Measurements from ENCODE around the gene KIRREL1. TPM values are rescaled to one million over a fixed set of nuclear protein-coding genes. Genes with fewer than 3 reads are reported as not detected.

KIRREL1 gene
- total RNA-seq, 1 experiment from 2014 or later, result 30.5 TPM

DNA sequence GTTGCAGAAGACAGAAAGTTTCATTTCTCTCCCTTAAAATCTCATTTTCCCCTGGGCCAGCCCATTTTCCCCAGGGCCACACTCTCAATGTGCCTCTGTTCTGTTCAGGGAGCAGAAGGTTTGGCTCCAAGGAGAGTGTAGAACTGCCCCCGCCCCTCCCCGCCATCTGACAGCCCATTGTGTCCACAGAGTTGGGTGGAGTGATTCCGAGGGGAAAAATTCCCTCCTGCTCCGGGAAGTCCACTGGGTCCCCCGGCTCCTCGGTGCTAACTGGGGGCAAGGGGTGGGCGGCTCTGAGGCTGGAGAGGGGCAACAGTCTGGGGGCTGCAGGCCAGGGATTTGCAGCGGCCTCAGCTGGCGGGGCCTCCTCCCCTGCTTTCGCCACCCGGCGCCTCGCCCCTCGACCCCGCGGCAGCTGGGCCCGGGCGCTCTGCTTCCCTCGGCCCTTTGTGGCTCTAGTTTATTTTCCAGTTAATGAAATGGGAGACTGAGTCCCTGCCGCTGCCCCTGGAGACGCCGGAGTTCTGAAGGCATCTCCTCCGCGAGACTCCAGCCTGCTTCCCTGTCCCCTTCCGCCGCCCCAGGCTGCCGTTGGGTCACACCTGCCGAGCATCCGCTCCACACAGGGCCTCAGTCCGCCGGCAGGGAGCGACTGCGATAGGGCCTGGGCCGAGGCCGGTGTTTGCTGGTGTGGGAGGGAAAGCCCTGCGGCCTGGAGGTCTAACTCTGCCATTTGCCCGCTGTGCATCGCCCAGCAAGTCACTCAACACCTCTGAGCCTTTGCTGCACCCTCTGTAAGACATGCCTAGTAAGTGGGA is 14.7 kb upstream of the KIRREL1 start:
- no peak overlapping the region for H3K4me2 ChIP-seq (ENCODE audit: insufficient read depth, insufficient read length, low read length)
- H3K4ac ChIP-seq (ENCODE audit: low read depth, low read length), result no peak overlapping the region
- 0 out of 2 replicates have a peak overlapping the region, but pooled peaks have one; percentile 67 for H3K14ac ChIP-seq (ENCODE audit: insufficient read depth, low read length)
- H3K9me3 Mint-ChIP-seq, result peaks cover 6% of the 10 kb centered on the region in 2 experiments
- H2BK20ac ChIP-seq (ENCODE audit: low read depth, low read length, poor library complexity, severe bottlenecking), result no peak overlapping the region
- peaks cover 0 to 7% (median 6%) of the 10 kb centered on the region in 3 experiments; a peak in 3 of 7 replicates for H3K36me3 Mint-ChIP-seq (ENCODE audit: insufficient read depth in 1 of 3, low read depth in 3 of 3)
- DNase-seq, result peak; percentile 88
- H4K8ac ChIP-seq (replicated peaks; ENCODE audit: insufficient read length, low read depth, low read length), result no peak overlapping the region
- H3K4me1 ChIP-seq (ENCODE audit: insufficient read depth, low read length), result peaks cover 8% of the 10 kb centered on the region
- H3K23me2 ChIP-seq (ENCODE audit: insufficient read length, low read depth, low read length, poor library complexity, severe bottlenecking), result no peaks in the 10 kb centered on the region
- no peak overlapping the region for H2BK12ac ChIP-seq (ENCODE audit: insufficient read length, low read depth, low read length)
- no peak overlapping the region for H3K9ac ChIP-seq (ENCODE audit: extremely low read depth, insufficient read length, low read length)
- peak overlapping the region; percentile 51 for H3K18ac ChIP-seq (ENCODE audit: insufficient read length, low read depth, low read length)
- no peaks in the 10 kb centered on the region for H3K79me2 ChIP-seq (ENCODE audit: insufficient read depth, low read length)
- H3K27ac Mint-ChIP-seq, result no peak overlapping the region
- no peak overlapping the region for H4K5ac ChIP-seq (ENCODE audit: insufficient read length, low read depth, low read length)
- H2BK15ac ChIP-seq (ENCODE audit: low read depth, low read length), result no peak overlapping the region; the same call in 1 of the 2 replicates
- H2BK120ac ChIP-seq (ENCODE audit: low read depth, low read length, poor library complexity, severe bottlenecking), result no peak overlapping the region
- no peaks in the 10 kb centered on the region for H3K79me1 ChIP-seq (ENCODE audit: insufficient read depth, low read depth, low read length, poor library complexity, severe bottlenecking)
- no CpG with 5 or more reads among the region's 38 CpGs for WGBS (ENCODE audit: extremely low coverage, insufficient read length, low lambda C conversion rate)
- H3K9me3 ChIP-seq (ENCODE audit: control insufficient read depth, low read depth, low read length), result no peaks in the 10 kb centered on the region
- no peak overlapping the region for H2BK5ac ChIP-seq (ENCODE audit: insufficient read length, low read length)
- H4K91ac ChIP-seq (ENCODE audit: insufficient read length, low read depth, low read length), result no peak overlapping the region
- no peak overlapping the region for H2AK5ac ChIP-seq (ENCODE audit: insufficient read length, low read length)
- peaks cover 34 to 52% of the 10 kb centered on the region in 2 experiments for H3K4me1 Mint-ChIP-seq
- H3K56ac ChIP-seq (ENCODE audit: insufficient read length, low read depth, low read length), result no peak overlapping the region
- H3K4me3 Mint-ChIP-seq, result no peak overlapping the region
- no peaks in the 10 kb centered on the region for H4K20me1 ChIP-seq (ENCODE audit: control insufficient read depth, insufficient read depth, insufficient read length)
- H3K27ac ChIP-seq (ENCODE audit: insufficient read length, low read depth, low read length), result no peak overlapping the region
- H3K23ac ChIP-seq (ENCODE audit: insufficient read length, low read depth, low read length), result no peak overlapping the region
- H2AFZ ChIP-seq (ENCODE audit: low read length), result peak overlapping the region; percentile 95
- no peaks in the 10 kb centered on the region for H3K27me3 Mint-ChIP-seq (ENCODE audit: low read depth)
- TF ChIP-seq, protein P1, sequence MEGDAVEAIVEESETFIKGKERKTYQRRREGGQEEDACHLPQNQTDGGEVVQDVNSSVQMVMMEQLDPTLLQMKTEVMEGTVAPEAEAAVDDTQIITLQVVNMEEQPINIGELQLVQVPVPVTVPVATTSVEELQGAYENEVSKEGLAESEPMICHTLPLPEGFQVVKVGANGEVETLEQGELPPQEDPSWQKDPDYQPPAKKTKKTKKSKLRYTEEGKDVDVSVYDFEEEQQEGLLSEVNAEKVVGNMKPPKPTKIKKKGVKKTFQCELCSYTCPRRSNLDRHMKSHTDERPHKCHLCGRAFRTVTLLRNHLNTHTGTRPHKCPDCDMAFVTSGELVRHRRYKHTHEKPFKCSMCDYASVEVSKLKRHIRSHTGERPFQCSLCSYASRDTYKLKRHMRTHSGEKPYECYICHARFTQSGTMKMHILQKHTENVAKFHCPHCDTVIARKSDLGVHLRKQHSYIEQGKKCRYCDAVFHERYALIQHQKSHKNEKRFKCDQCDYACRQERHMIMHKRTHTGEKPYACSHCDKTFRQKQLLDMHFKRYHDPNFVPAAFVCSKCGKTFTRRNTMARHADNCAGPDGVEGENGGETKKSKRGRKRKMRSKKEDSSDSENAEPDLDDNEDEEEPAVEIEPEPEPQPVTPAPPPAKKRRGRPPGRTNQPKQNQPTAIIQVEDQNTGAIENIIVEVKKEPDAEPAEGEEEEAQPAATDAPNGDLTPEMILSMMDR (conservative IDR thresholded peaks at IDR 0.05), result no peak
- no peak overlapping the region for H3T11ph ChIP-seq (ENCODE audit: low read length)
- no peaks in the 10 kb centered on the region for H3K27me3 ChIP-seq (ENCODE audit: insufficient read depth, low read length)

Measured in H9 (cell line).